Skeletal muscle tissue (tissue), 4 donors: ENCODE results near the gene NOS3. TPM values are rescaled to one million over a fixed set of nuclear protein-coding genes. Genes with fewer than 3 reads are reported as not detected.

Experiments used
- H3K27ac ChIP-seq: one replicate; pipeline ENCODE4 v1.7.0; 2013; ENCODE audit warnings: mild to moderate bottlenecking, low read depth, low read length, inconsistent platforms
- H3K27me3 ChIP-seq, 3 donors: one replicate each; pipeline ENCODE4 v1.7.0; 2013; ENCODE audit warnings: low read length in 3 of 3; ENCODE audit not compliant: control insufficient read depth in 3 of 3, insufficient read depth in 3 of 3
- H3K36me3 ChIP-seq, 3 donors: one replicate each; pipeline ENCODE4 v1.7.0; 2013; ENCODE audit warnings: low read length in 3 of 3; ENCODE audit not compliant: control insufficient read depth in 3 of 3, insufficient read depth in 3 of 3
- H3K4me1 ChIP-seq, 3 donors: one replicate each; pipeline ENCODE4 v1.7.0; 2013; ENCODE audit warnings: low read length in 3 of 3, mild to moderate bottlenecking in 3 of 3; ENCODE audit not compliant: control insufficient read depth in 3 of 3, insufficient read depth in 3 of 3
- H3K4me3 ChIP-seq, 3 donors: one replicate each; pipeline ENCODE4 v1.7.0; 2013; ENCODE audit warnings: low read length in 3 of 3
- H3K9ac ChIP-seq, 3 donors: one replicate each; pipeline ENCODE4 v1.7.0; 2013; ENCODE audit warnings: low read length in 3 of 3, mild to moderate bottlenecking in 3 of 3, moderate library complexity in 2 of 3, low read depth in 1 of 3
- H3K9me3 ChIP-seq, 3 donors: one replicate each; pipeline ENCODE4 v1.7.0; 2013; ENCODE audit warnings: low read length in 3 of 3; ENCODE audit not compliant: control insufficient read depth in 3 of 3
- total RNA-seq: library from RNA; depleted of rRNA; stranded (reverse); fragments of >200 nt; gene quantifications from one replicate; pipeline ENCODE4 v1.2.3, GENCODE V29; 2014
- donor health status: Osteomylitis.

The NOS3 gene
- total RNA-seq, 1 donor from 2014 or later, result 4.7 TPM

DNA sequence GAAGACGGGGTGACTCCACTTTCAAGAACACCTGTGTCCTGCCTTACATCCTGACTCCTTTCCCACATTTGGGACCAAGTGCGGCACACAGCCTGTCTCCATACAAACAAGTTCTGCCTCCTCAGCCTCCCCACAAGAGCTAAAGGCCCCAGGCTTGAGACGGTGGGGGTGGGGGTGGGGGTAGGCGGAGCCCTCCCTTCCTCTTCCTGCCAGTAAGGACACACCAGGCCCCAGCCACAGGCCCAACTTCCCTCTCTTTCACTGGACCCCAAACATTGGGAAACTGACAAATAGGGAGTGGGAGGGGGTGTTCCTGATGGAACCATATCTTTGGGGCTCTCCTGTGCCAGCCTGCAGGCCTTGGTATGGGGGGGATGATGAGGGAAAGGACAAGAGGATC, 62.3 kb downstream of the NOS3 start:
- Histone ChIP-seq H3K9ac (no peak overlapping the region), H3K9me3 (no peaks in the 10 kb centered on the region), H3K27me3 (peaks cover 0 to 11% (median 8%) of the 10 kb centered on the region in 3 donors)

DNA sequence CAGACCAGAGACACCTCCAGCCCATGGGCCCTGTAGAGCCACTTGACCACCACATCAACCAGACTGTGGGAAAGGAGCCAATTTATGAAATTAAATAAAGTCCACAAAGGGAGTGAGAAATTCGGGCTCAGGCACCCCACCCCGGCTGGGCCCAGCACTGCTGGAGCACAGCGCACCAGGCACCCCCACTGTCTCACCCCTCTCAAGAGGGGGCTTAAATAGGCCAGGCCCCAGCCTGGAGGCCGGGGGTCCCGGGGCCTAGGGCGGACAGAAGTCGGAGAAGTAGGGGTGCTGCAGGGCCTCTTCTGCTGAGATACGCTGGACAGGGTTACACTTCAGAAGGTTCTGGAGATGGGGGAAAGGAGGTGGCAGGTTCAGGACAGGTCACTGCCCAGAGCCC, 62.9 kb downstream of the NOS3 start:
- H3K36me3 ChIP-seq, result peaks cover 0 to 6% (median 4%) of the 10 kb centered on the region in 3 donors
- no peak overlapping the region for H3K4me3 ChIP-seq
- H3K27ac ChIP-seq, result no peak overlapping the region
- no peak overlapping the region for H3K9ac ChIP-seq
- no peaks in the 10 kb centered on the region for H3K9me3 ChIP-seq
- peaks cover 18 to 20% (median 19%) of the 10 kb centered on the region in 3 donors for H3K4me1 ChIP-seq
- peaks cover 0 to 11% (median 8%) of the 10 kb centered on the region in 3 donors for H3K27me3 ChIP-seq

More for the DNA sequence above, 62.3 kb downstream of the NOS3 start:
- no peak overlapping the region for H3K4me3 ChIP-seq
- H3K4me1 ChIP-seq, result peaks cover 11 to 15% (median 14%) of the 10 kb centered on the region in 3 donors
- peaks cover 0 to 6% (median 4%) of the 10 kb centered on the region in 3 donors for H3K36me3 ChIP-seq
- H3K27ac ChIP-seq, result no peak overlapping the region

DNA sequence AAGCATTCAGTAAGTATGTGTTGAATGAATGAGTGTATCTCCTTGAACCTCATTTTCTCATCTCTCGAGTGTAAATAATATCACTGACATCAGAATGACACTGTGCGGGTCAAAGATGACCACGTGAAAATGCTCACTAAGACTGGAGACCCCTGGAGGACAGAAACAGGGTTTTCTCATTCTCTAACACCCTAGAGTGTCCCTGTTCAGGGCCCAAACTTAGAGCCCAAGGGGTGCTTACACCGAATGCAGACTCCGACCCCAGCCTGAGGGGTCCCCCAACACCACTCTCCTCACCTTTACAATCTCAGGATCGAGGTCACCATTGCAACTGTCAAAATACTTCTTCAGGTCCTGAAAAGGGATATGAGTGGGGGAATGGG, 65.5 kb downstream of the NOS3 start:
- no peaks in the 10 kb centered on the region for H3K9me3 ChIP-seq
- no peak overlapping the region for H3K4me3 ChIP-seq
- no peaks in the 10 kb centered on the region for H3K27me3 ChIP-seq
- peaks cover 34 to 36% (median 35%) of the 10 kb centered on the region in 3 donors for H3K4me1 ChIP-seq
- peaks cover 0 to 6% (median 4%) of the 10 kb centered on the region in 3 donors for H3K36me3 ChIP-seq
- no peak overlapping the region for H3K27ac ChIP-seq
- no peak overlapping the region for H3K9ac ChIP-seq

DNA sequence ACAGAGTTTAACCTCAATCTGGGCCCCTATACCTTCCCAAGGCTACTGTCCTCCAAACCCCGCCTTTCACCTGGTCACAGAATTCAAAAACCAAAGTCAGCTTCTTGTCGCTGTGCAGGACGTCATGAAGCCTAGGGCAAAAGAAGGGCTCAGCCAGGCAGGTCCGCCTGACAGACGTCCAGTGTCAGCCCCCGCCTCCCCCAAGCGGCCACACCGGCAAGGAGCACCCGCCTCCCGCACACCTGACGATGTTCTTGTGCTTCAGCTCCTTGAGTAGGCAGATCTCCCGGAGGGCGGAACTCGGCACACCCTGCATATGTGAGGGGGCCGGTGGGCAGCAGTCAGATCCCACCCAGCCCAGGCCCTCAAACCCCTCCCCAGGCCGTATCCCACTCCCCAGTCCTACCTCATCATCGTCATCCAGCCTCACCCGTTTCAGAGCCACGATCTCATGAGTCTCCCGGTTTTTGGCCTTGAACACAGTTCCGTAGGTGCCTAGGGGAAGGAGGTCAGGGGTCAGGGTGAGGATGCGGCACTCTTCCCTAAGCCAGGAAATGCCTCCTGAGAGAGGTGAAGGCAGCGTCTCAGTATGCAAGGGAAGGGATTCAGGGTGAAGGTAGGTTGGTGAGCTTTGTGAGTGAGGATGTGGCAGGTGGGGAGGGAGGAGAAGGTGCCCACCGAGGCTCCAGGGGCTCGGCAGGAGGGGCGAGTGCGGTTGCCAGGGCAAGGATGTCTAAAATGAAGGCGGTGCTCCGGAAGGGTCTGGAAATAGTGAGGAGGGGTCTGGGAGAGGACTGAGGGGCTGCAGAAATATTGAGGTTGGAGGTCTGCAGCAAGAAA, 66.1 kb downstream of the NOS3 start:
- Histone ChIP-seq H3K9ac (peak overlapping the region; percentile 73 to 90 (median 80)), H3K9me3 (no peaks in the 10 kb centered on the region), H3K36me3 (peaks cover 0 to 6% (median 4%) of the 10 kb centered on the region in 3 donors), H3K27ac (peak overlapping the region; percentile 98), H3K27me3 (no peaks in the 10 kb centered on the region), H3K4me3 (peak overlapping the region; percentile 90 to 95 (median 94)), H3K4me1 (peaks cover 38 to 42% (median 41%) of the 10 kb centered on the region in 3 donors)

DNA sequence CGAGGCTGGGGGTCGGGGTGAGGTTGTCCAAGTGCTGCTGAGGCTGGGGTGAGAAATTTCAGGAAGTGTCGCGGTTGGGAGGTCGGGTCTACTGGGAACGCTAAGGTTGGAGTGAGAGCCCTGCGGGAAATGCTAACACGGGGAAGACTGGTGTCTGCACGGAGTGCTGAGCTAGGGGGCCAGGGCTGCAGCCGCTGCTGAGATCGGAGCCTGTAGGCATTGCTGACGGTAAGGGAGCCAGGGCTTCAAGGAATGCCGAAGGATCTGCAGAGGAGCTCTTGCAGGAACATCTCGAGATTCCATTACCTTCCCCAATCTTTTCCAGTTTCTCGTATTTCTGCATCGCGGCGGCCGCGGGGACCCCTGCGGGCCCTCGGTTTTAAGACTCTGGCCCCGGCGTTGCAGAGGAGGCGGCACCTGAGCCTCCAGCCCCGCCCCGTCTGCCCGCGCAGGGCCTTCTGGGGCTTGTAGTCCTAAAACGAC, 66.7 kb downstream of the NOS3 start, which contains the start of gene CDK5:
Gene CDK5, minus strand, starts transcription at position 392 of the 483 bp plus-strand sequence. Its CDS starts 49 bp downstream, at position 343.
- no peaks in the 10 kb centered on the region for H3K27me3 ChIP-seq
- peaks cover 0 to 6% (median 4%) of the 10 kb centered on the region in 3 donors for H3K36me3 ChIP-seq
- peak within 1 kb of the TSS; percentile 83 to 97 (median 95) for H3K9ac ChIP-seq
- no peaks in the 10 kb centered on the region for H3K9me3 ChIP-seq
- peaks cover 40 to 48% (median 47%) of the 10 kb centered on the region in 3 donors for H3K4me1 ChIP-seq
- peak within 1 kb of the TSS; percentile 98 for H3K27ac ChIP-seq
- peak within 1 kb of the TSS; percentile 90 to 95 (median 94) for H3K4me3 ChIP-seq

DNA sequence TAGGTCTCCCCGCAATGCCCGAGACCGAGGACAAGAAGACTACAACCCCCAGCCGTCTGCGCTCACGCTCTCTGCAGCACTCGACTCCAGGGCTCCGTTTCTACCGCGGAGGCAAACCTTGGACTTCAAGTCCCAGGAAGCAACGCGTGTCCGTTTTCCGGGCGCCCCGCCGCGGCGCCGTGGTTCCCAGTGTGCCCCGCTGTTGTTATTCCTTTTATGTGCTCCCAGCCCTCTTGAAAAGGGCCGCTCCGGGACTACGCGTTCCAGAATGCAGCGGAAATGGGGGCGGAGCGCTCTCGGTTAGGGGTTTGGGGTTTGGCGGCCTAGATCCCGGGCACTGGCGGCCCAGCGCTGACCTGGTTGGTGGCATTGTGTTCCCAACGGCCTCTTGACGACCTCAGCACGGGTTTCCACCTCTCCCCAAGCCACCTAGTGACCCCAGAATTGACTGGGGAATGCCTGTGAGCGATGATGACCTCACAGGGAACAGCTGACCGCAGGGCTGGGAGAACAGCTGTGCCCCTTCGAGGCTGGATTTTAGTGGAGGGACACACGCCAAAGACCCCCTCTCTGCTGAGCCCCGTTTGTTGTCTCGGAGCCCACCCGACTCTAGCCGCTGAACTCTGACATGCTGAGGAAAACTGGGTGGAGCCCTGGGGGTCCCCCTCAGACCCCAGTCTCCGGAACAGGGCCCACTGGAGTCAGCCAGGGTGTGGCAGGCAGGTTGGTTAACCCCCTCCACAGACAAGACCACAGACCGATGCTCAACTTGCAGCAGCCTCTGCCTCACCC, 67.4 kb downstream of the NOS3 start:
- Histone ChIP-seq H3K4me3 (peak overlapping the region; percentile 90 to 95 (median 94)), H3K9me3 (no peaks in the 10 kb centered on the region), H3K36me3 (peaks cover 0 to 6% (median 4%) of the 10 kb centered on the region in 3 donors), H3K27ac (peak overlapping the region; percentile 98), H3K9ac (peak overlapping the region; percentile 83 to 97 (median 95)), H3K27me3 (no peaks in the 10 kb centered on the region), H3K4me1 (peaks cover 43 to 49% (median 48%) of the 10 kb centered on the region in 3 donors)

DNA sequence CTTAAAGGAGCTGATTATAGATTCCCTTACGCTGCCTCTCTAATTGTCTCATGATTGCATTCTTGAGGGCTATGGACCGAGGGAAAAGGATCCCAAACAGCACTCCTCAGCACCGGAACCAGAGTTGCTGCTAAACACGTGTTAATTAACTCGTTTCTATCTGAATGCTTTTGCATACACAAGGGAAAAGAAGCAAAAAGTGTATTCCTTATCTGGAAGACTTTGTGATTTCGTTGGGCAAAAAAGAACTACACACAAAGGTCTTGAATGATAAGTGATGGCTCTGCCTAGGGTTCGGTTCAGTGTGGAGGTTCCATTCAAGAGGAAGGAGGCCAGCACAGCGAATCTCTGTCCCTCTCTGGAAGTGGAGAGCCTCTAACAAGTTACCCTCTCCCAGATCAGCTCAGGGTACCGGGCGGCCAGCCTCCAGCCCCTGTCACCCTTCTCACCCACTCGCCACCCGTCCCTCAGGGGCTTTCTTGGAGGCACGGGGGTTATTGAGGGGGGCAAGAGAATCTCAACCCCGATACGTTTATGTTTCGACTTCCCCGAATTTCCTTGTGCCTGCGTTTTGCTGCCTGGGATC, 68.1 kb downstream of the NOS3 start:
- Histone ChIP-seq H3K36me3 (peaks cover 0 to 7% (median 4%) of the 10 kb centered on the region in 3 donors), H3K9ac (peak overlapping the region; percentile 83 to 97 (median 95)), H3K4me1 (peaks cover 47 to 51% (median 49%) of the 10 kb centered on the region in 3 donors), H3K27me3 (no peaks in the 10 kb centered on the region), H3K27ac (peak overlapping the region; percentile 98), H3K4me3 (peak overlapping the region; percentile 86 to 94 (median 90)), H3K9me3 (no peaks in the 10 kb centered on the region)

DNA sequence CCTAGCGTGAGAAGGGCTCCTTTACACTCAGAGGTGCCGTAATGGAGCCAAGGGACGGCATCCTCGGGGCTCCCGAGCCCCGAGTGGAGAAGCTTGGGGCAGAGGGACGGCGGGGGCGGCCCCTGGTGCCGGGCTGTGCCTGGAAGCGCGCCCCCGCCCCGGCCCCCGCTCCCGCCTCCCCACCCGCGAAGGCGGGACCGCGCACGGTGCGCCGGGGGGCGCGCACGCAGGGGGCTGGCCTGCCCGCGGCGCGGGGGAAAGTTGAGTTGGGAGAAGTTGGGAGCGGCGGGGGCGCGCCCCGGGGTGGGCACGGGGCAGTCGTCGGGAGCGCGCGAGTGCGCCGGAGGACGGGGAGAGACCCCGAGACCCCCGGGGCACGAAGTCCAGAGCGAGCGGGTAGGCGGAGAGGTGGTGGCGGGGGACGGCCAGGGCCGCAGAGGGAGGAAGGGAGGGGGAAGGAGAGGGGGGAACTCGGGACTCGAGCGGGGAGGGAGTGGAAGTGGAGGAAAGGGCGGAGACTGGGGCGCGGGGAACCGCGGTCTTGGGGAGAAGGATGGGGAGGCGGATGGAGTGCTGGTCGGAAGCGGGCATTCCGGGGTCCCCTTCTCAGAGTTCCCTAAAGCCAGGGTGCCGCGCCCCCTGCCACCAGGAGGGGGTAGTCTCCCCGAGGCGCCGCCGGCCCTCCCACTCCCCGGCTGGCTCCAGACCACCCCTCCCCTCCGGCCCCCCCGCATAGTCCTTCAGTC, 68.7 kb downstream of the NOS3 start, which contains the start of gene SLC4A2:
Gene SLC4A2, plus strand, starts transcription at position 223 of the 746 bp plus-strand sequence. CDS start 2,399 bp downstream, outside the sequence.
- Histone ChIP-seq H3K36me3 (peaks cover under 1 to 7% (median 3%) of the 10 kb centered on the region in 3 donors), H3K9ac (peak within 1 kb of the TSS; percentile 83 to 97 (median 95)), H3K9me3 (no peaks in the 10 kb centered on the region), H3K4me1 (peaks cover 47 to 51% (median 49%) of the 10 kb centered on the region in 3 donors), H3K4me3 (peak within 1 kb of the TSS; percentile 86 to 94 (median 90)), H3K27ac (peak within 1 kb of the TSS; percentile 98), H3K27me3 (no peaks in the 10 kb centered on the region)

DNA sequence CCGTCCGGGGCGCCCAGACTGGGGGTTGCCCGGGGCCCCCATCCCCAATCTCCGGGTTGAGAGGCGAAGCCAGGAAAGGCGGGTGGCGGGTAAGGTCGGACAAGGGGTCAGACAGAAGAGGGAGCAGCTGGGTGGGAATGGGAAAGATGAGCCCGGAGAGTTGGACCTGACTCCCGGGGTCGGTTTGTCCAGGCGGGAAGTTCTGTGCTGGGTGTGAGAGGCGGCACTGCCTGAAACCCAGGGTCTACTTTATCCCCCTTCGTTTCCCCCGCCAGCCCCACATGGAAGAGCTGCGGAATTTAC, 69.2 kb downstream of the NOS3 start:
- H3K27ac ChIP-seq, result peak overlapping the region; percentile 98
- peak overlapping the region; percentile 75 to 90 (median 86) for H3K4me3 ChIP-seq
- peaks cover 6 to 12% (median 7%) of the 10 kb centered on the region in 3 donors for H3K36me3 ChIP-seq
- peak overlapping the region; percentile 59 to 95 (median 77) for H3K9ac ChIP-seq
- no peaks in the 10 kb centered on the region for H3K9me3 ChIP-seq
- H3K4me1 ChIP-seq, result peaks cover 47 to 51% (median 49%) of the 10 kb centered on the region in 3 donors
- no peaks in the 10 kb centered on the region for H3K27me3 ChIP-seq
